NT2/D1 (cell line): ENCODE measurements around the gene AOC3.
"Not testable (repeated sequence)": the region's sequence is repeated elsewhere in the genome, so short reads cannot be mapped to it uniquely, and the experiment has no call there.

ENCODE experiments used
- DNase-seq: peaks from one replicate; pipeline ENCODE4 v3.0.0-alpha.2; 2011; ENCODE audit warnings: low read depth, low spot score
- H3K27me3 ChIP-seq: 2 replicates; pipeline ENCODE4 v1.6.0; 2011; ENCODE audit warnings: mild to moderate bottlenecking; ENCODE audit not compliant: insufficient read length, insufficient read depth
- H3K36me3 ChIP-seq: 2 replicates; pipeline ENCODE4 v1.6.1; 2011; ENCODE audit warnings: mild to moderate bottlenecking, low read length, mixed read lengths; ENCODE audit not compliant: insufficient read depth, insufficient read length
- H3K4me1 ChIP-seq: 2 replicates; pipeline ENCODE4 v1.5.1; 2011; ENCODE audit not compliant: insufficient read depth, insufficient read length
- H3K4me3 ChIP-seq: 2 replicates; pipeline ENCODE4 v1.5.1; 2011; ENCODE audit warnings: low read depth; ENCODE audit not compliant: insufficient read length
- H3K9ac ChIP-seq: 2 replicates; pipeline ENCODE4 v1.6.0; 2011; ENCODE audit warnings: low read depth; ENCODE audit not compliant: insufficient read length
- H3K9me3 ChIP-seq: 2 replicates; pipeline ENCODE4 v1.5.1; 2011; ENCODE audit warnings: mild to moderate bottlenecking, low read length; ENCODE audit not compliant: insufficient read depth
- SUZ12 ChIP-seq: IDR thresholded peaks from 2 replicates; pipeline ENCODE4 v1.6.1; 2011; ENCODE audit not compliant: insufficient read length, insufficient read depth; ENCODE audit errors: extremely low read depth
- YY1 ChIP-seq: IDR thresholded peaks from 2 replicates; pipeline ENCODE4 v1.6.1; 2011; ENCODE audit not compliant: insufficient read length, insufficient read depth
- ZNF274 ChIP-seq: IDR thresholded peaks from 2 replicates; pipeline ENCODE4 v1.6.1; 2011; ENCODE audit warnings: mild to moderate bottlenecking, low read depth, low read length

Gene AOC3

DNA sequence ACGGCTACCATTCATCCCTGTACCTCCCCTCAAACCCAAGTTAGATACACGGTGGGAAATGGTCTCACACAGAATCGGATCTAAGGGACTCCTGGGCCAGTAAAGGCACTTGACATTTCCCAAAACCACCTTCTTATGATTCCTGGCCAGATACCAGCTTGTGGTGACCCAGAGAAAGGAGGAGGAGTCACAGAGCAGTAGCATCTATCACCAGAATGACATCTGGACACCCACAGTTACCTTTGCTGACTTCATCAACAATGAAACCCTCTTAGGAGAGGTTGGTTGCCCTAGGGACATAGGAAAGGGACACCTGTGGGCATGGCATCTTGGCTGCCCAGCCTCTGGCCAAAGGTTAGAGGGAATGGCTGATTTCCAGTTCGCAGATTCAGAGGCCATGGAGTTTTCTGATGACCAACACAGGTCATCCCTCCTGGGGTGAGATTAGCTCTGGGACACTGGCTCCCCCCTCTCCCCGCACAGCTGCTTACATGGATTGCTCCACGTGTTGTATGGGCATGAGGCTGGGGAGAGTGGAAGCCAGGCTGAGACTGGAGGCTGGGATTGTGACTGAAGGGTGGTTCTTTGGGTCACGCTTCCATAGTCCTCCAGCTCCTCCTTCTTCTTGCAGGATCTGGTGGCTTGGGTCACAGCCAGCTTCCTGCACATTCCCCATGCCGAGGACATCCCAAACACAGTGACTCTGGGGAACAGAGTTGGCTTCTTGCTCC is 1.4 kb upstream of the AOC3 start:
- Histone ChIP-seq H3K27me3 (no peaks in the 10 kb centered on the region), H3K9ac (no peak overlapping the region), H3K4me3 (no peak overlapping the region), H3K4me1 (no peaks in the 10 kb centered on the region), H3K9me3 (no peaks in the 10 kb centered on the region), H3K36me3 (peaks cover 18% of the 10 kb centered on the region)
- TF ChIP-seq YY1 (no peak), ZNF274 (no peak), SUZ12 (no peak)
- DNase-seq, result no peak

DNA sequence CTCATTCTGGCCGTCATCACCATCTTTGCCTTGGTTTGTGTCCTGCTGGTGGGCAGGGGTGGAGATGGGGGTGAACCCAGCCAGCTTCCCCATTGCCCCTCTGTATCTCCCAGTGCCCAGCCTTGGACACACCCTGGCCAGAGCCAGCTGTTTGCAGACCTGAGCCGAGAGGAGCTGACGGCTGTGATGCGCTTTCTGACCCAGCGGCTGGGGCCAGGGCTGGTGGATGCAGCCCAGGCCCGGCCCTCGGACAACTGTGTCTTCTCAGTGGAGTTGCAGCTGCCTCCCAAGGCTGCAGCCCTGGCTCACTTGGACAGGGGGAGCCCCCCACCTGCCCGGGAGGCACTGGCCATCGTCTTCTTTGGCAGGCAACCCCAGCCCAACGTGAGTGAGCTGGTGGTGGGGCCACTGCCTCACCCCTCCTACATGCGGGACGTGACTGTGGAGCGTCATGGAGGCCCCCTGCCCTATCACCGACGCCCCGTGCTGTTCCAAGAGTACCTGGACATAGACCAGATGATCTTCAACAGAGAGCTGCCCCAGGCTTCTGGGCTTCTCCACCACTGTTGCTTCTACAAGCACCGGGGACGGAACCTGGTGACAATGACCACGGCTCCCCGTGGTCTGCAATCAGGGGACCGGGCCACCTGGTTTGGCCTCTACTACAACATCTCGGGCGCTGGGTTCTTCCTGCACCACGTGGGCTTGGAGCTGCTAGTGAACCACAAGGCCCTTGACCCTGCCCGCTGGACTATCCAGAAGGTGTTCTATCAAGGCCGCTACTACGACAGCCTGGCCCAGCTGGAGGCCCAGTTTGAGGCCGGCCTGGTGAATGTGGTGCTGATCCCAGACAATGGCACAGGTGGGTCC is 607 bp downstream of the AOC3 start:
- H3K4me3 ChIP-seq, H3K27me3 ChIP-seq, H3K9ac ChIP-seq, H3K4me1 ChIP-seq, H3K36me3 ChIP-seq, H3K9me3 ChIP-seq, DNase-seq: not testable (repeated sequence)

DNA sequence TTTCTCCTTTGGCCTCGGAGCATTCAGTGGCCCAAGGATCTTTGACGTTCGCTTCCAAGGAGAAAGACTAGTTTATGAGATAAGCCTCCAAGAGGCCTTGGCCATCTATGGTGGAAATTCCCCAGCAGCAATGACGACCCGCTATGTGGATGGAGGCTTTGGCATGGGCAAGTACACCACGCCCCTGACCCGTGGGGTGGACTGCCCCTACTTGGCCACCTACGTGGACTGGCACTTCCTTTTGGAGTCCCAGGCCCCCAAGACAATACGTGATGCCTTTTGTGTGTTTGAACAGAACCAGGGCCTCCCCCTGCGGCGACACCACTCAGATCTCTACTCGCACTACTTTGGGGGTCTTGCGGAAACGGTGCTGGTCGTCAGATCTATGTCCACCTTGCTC is 1.4 kb downstream of the AOC3 start:
- Histone ChIP-seq H3K4me1 (peaks cover 4% of the 10 kb centered on the region), H3K9me3 (no peaks in the 10 kb centered on the region), H3K9ac (no peak overlapping the region), H3K36me3 (no peaks in the 10 kb centered on the region), H3K27me3 (no peaks in the 10 kb centered on the region), H3K4me3 (no peak overlapping the region)
- no peak for DNase-seq
- no peak for TF ChIP-seq SUZ12
- no peak for TF ChIP-seq ZNF274
- no peak for TF ChIP-seq YY1

DNA sequence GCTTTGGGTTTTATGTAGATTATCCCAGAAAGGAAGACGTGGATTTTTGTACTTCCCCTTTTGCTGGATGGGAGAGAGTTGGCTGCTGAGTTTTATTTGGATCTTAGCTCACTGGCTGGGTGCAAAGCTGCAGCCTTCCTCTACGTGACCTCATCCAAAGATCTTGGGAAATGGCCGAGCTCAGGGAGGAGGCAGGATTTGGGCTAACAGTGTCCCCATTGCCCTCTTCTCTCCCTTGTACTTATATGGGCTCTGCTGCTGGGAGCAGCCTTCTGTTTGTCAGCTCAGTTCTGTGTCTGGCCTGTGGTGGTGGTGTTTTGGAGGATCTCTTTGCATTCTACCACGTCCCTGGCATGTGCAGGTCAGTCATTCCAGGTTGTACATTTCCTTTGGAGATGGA is 2.0 kb downstream of the AOC3 start:
- H3K4me3 ChIP-seq, result no peak overlapping the region
- TF ChIP-seq ZNF274 (no peak), SUZ12 (no peak), YY1 (no peak)
- H3K27me3 ChIP-seq, result no peaks in the 10 kb centered on the region
- no peaks in the 10 kb centered on the region for H3K36me3 ChIP-seq
- no peak for DNase-seq
- peaks cover 4% of the 10 kb centered on the region for H3K4me1 ChIP-seq
- H3K9ac ChIP-seq, result no peak overlapping the region
- no peaks in the 10 kb centered on the region for H3K9me3 ChIP-seq

DNA sequence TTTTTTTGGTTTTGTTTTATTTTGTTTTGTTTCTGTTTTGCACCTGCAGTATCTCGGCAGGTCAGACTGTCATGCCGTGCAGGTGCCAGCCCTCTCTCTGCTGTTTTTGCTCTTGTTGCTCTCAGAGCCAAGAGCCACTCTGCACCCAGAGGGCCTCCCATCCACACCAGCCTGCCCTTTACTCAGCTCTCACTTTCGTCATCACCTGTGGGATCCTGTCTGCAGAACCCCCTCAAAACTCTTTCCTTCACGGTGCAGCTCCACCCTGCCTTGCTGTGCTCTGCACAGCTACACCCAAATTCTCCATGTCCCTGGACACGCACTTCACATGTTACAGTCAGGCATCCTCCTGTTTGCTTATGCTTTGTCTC is 2.6 kb downstream of the AOC3 start:
- no peaks in the 10 kb centered on the region for H3K27me3 ChIP-seq
- H3K9me3 ChIP-seq, result no peaks in the 10 kb centered on the region
- TF ChIP-seq SUZ12, result no peak
- TF ChIP-seq ZNF274, result no peak
- TF ChIP-seq YY1, result no peak
- H3K9ac ChIP-seq, result no peak overlapping the region
- peaks cover 4% of the 10 kb centered on the region for H3K4me1 ChIP-seq
- DNase-seq, result no peak
- no peaks in the 10 kb centered on the region for H3K36me3 ChIP-seq
- no peak overlapping the region for H3K4me3 ChIP-seq

DNA sequence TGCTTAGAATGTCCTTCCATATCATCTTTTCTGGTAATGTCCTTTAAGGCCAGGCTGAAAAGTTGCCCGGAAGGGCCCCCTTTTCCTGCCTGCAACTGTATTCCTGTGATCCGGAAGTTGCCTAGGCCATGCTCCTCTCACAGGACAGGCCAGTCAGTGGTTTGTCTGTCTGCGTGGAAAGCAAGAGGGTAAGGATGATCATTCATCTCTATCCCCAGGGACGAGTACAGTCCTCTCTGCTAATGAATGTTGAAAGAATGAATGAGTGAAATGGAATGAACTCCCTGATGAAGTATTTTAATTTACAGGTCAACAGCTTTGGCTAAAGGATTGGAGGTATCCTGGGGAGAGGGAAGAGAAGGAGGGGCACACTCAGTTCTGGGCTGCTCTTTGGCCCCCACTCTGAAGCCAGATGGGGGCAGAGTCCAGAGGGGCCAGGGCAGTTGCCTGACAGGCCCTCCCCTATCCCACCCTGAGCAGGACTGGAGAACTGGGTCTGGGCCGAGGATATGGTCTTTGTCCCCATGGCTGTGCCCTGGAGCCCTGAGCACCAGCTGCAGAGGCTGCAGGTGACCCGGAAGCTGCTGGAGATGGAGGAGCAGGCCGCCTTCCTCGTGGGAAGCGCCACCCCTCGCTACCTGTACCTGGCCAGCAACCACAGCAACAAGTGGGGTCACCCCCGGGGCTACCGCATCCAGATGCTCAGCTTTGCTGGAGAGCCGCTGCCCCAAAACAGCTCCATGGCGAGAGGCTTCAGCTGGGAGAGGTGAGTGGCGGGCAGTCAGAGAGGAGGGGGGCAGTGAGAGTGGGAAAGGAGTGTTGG is 3.2 kb downstream of the AOC3 start:
- Histone ChIP-seq H3K36me3 (no peaks in the 10 kb centered on the region), H3K4me3 (no peak overlapping the region), H3K27me3 (no peaks in the 10 kb centered on the region), H3K9me3 (no peaks in the 10 kb centered on the region), H3K9ac (no peak overlapping the region), H3K4me1 (peaks cover 4% of the 10 kb centered on the region)
- TF ChIP-seq ZNF274 (no peak), YY1 (no peak)
- no peak for DNase-seq

DNA sequence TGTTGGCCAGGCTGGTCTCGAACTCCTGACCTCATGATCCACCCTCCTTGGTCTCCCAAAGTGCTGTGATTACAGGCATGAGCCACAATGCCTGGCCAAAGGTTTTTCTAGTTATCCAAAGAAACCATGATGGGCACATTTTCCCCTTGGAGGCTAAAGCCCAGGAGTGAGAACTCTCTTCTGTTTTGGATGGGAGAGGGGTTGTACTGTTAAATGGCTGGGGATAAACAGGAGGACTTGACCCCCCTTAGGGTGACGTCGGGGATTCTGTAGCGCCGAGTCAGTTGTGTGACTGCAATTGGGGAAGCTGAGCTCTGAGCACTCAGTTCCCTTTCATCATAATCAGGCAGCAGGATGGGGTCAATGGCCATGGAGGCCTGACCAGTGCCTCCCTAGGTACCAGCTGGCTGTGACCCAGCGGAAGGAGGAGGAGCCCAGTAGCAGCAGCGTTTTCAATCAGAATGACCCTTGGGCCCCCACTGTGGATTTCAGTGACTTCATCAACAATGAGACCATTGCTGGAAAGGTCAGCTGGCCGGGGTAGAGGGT is 4.1 kb downstream of the AOC3 start:
- no peaks in the 10 kb centered on the region for H3K27me3 ChIP-seq
- H3K36me3 ChIP-seq, result no peaks in the 10 kb centered on the region
- no peak for TF ChIP-seq YY1
- no peak for TF ChIP-seq ZNF274
- TF ChIP-seq SUZ12, result no peak
- no peak overlapping the region for H3K9ac ChIP-seq
- peaks cover 4% of the 10 kb centered on the region for H3K4me1 ChIP-seq
- H3K9me3 ChIP-seq, result no peaks in the 10 kb centered on the region
- DNase-seq, result no peak
- H3K4me3 ChIP-seq, result no peak overlapping the region

DNA sequence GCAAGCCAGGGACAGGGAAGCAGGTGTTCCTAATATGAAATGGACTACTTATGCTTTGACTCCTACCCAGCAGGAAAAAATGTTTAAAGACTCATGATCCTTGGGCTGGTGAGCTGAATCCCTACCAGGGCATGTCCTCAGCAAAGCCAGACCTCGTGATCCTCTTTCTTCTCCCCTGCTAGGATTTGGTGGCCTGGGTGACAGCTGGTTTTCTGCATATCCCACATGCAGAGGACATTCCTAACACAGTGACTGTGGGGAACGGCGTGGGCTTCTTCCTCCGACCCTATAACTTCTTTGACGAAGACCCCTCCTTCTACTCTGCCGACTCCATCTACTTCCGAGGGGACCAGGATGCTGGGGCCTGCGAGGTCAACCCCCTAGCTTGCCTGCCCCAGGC is 5.1 kb downstream of the AOC3 start:
- H3K27me3 ChIP-seq, H3K4me1 ChIP-seq, H3K4me3 ChIP-seq, H3K9me3 ChIP-seq, H3K36me3 ChIP-seq, DNase-seq, H3K9ac ChIP-seq: not testable (repeated sequence)

DNA sequence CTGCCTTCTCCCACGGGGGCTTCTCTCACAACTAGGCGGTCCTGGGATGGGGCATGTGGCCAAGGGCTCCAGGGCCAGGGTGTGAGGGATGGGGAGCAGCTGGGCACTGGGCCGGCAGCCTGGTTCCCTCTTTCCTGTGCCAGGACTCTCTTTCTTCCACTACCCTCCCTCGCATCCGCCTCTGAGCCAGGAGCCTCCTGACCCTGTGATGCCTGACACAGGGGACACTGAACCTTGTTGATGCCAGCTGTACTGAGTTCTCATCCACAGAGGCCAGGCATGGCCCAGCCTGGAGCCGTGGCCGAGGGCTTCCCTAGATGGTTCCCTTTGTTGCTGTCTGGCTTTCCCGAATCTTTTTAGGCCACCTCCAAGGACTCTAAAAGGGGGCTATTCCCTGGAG is 5.5 kb downstream of the AOC3 start:
- H3K27me3 ChIP-seq, H3K9me3 ChIP-seq, H3K4me1 ChIP-seq, H3K4me3 ChIP-seq, H3K36me3 ChIP-seq, DNase-seq, H3K9ac ChIP-seq: not testable (repeated sequence)
